Progenitor cell of endocrine pancreas (in vitro differentiated cells): ENCODE results near the gene ZNF343. TPM values are rescaled to one million over a fixed set of nuclear protein-coding genes. Genes with fewer than 3 reads are reported as not detected.
"Not testable (repeated sequence)": the region's sequence is repeated elsewhere in the genome, so short reads cannot be mapped to it uniquely, and the experiment has no call there.

Source experiments
- DNase-seq: peaks from one replicate; pipeline ENCODE4 v3.0.0; 2021; ENCODE audit warnings: low spot score; ENCODE audit not compliant: unreplicated experiment
- H3K27ac Mint-ChIP-seq: 2 replicates; pipeline ENCODE4 v1.8.0; 2021; ENCODE audit warnings: mild to moderate bottlenecking, moderate library complexity, mixed read lengths
- H3K27me3 Mint-ChIP-seq: 2 replicates; pipeline ENCODE4 v1.8.0; 2021; ENCODE audit warnings: mixed read lengths
- H3K36me3 Mint-ChIP-seq: 2 replicates; pipeline ENCODE4 v1.8.0; 2022; ENCODE audit warnings: mixed read lengths; ENCODE audit not compliant: insufficient read depth
- H3K4me1 Mint-ChIP-seq: 2 replicates; pipeline ENCODE4 v1.8.0; 2021; ENCODE audit warnings: low read depth, mixed read lengths
- H3K4me3 Mint-ChIP-seq: 2 replicates; pipeline ENCODE4 v1.8.0; 2021; ENCODE audit warnings: low read depth, mild to moderate bottlenecking, moderate library complexity, mixed read lengths
- H3K9me3 Mint-ChIP-seq: 2 replicates; pipeline ENCODE4 v1.8.0; 2021; ENCODE audit warnings: low read depth, mixed read lengths
- total RNA-seq: library from RNA; stranded (reverse); gene quantifications from 2 replicates; pipeline ENCODE4 v1.2.1, GENCODE V29; 2021
- TF ChIP-seq, protein P1 (sequence below): fragments of 200-600 bp; sonication (generic); IDR thresholded peaks from one replicate; pipeline ENCODE4 v1.5.0; 2021; ENCODE audit warnings: antibody characterized with exemption, mild to moderate bottlenecking; ENCODE audit not compliant: unreplicated experiment

The ZNF343 gene
- total RNA-seq, 1 donor from 2014 or later = 13.1 TPM

DNA sequence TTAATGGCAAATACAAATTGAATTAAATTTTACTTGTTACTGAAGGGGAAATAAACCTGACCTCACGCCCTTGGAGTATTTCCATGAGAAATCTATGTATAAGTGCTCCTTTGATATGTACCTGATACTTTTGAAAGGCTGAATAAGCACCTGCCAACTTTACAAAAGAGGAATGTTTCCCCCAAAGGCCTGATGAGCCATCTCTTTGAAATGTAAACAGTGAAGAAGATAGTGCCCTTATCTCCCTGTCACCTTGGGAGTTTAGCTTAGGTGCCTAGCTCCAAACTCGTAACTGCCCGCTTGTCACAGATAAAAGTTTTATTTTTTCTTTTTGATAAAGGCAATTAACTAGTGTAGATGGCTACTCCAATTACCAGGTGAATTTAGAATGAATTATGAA is 1.1 kb upstream of the ZNF343 start:
- Mint-ChIP-seq H3K27ac (no peak overlapping the region), H3K4me3 (peak overlapping the region; percentile 100), H3K36me3 (peaks cover 2% of the 10 kb centered on the region), H3K4me1 (peaks cover 10% of the 10 kb centered on the region), H3K27me3 (peaks cover 23% of the 10 kb centered on the region), H3K9me3 (no peaks in the 10 kb centered on the region)
- TF ChIP-seq, protein P1, sequence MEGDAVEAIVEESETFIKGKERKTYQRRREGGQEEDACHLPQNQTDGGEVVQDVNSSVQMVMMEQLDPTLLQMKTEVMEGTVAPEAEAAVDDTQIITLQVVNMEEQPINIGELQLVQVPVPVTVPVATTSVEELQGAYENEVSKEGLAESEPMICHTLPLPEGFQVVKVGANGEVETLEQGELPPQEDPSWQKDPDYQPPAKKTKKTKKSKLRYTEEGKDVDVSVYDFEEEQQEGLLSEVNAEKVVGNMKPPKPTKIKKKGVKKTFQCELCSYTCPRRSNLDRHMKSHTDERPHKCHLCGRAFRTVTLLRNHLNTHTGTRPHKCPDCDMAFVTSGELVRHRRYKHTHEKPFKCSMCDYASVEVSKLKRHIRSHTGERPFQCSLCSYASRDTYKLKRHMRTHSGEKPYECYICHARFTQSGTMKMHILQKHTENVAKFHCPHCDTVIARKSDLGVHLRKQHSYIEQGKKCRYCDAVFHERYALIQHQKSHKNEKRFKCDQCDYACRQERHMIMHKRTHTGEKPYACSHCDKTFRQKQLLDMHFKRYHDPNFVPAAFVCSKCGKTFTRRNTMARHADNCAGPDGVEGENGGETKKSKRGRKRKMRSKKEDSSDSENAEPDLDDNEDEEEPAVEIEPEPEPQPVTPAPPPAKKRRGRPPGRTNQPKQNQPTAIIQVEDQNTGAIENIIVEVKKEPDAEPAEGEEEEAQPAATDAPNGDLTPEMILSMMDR = no peak
- no peak for DNase-seq

DNA sequence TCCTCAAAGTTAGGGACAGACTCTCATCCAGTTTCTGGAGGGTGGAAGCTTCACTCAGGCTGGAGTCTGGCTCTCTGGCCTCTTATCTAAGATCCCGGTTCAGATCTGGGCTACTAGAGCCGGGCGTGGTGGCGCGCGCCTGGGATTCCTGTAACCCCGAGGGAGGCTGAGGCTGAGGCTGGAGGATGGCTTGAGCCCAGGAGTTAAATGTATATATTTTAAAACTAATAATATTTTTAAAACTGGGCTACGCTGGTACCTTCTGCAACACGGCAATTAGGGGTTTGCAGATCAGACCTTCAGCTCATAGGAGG is 710 bp upstream of the ZNF343 start:
- Mint-ChIP-seq H3K9me3 (no peaks in the 10 kb centered on the region), H3K36me3 (peaks cover 2% of the 10 kb centered on the region), H3K4me3 (peak overlapping the region; percentile 100), H3K4me1 (peaks cover 10% of the 10 kb centered on the region), H3K27ac (peak overlapping the region; percentile 91), H3K27me3 (peaks cover 21% of the 10 kb centered on the region)
- no peak for DNase-seq
- TF ChIP-seq, protein P1 = no peak

DNA sequence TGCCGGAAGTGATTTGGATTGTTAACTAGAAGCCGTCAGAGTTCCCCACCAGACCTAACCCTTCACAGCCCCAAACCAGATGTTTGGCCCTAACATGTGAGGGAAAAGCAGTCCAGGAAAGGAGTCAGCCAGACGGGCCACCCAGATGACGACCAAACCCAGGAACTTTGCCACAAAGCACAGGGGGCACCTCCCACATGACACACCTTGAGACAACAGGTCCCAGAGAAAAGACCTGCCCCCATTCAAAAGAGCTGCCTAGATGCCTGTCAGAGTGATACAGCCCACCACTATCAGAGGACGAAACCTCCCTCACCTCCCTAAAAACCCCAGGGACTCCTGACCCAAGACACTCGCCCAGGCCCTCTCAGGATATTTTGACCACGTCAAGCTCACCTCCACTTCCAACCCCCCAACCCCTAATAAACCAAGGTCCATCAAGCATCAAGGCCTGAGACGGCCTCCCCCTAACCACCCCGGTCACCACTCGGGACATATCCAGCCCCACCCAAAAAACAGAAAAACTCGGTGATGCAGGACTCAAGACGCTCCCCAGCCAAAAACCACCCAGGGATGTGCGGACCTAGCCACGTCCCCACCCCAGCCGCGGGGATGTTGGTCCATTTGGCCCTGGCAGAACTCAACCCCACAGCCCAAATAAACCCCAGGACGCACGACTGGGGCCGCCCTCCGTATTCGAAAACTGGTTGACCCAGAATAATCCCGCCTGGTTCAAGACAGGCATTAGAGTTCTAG is 662 bp downstream of the ZNF343 start:
- Mint-ChIP-seq H3K27me3 (peaks cover 8% of the 10 kb centered on the region), H3K27ac (peak overlapping the region; percentile 79), H3K4me1 (peaks cover 10% of the 10 kb centered on the region), H3K9me3 (peaks cover 2% of the 10 kb centered on the region), H3K4me3 (peak overlapping the region; percentile 100), H3K36me3 (peaks cover 3% of the 10 kb centered on the region)
- DNase-seq = no peak
- TF ChIP-seq, protein P1 = no peak

DNA sequence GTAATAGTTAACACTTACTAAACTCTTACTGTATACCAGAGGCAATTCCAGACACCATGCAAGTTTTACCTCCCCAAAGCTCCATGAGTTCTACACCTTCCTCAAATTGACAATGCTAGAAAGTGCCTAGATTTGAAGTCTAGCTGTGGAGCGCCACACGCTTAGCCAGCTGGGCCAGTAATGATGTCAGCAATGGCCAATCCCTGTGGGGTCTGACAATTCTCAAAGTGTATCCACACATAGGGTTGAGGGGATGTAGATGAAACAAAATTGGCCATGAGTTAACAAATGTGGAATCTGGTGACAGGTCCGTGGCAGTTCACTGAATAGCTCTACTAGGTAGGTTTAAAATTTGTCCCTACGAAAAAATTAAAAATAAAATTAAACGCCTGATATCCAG is 1.3 kb downstream of the ZNF343 start:
- no peak for DNase-seq
- H3K4me1 Mint-ChIP-seq = peaks cover 10% of the 10 kb centered on the region
- H3K36me3 Mint-ChIP-seq = peaks cover 6% of the 10 kb centered on the region
- H3K4me3 Mint-ChIP-seq = peak overlapping the region; percentile 100
- no peak overlapping the region for H3K27ac Mint-ChIP-seq
- H3K9me3 Mint-ChIP-seq = peaks cover 5% of the 10 kb centered on the region
- TF ChIP-seq, protein P1 = no peak
- peaks cover 5% of the 10 kb centered on the region for H3K27me3 Mint-ChIP-seq

DNA sequence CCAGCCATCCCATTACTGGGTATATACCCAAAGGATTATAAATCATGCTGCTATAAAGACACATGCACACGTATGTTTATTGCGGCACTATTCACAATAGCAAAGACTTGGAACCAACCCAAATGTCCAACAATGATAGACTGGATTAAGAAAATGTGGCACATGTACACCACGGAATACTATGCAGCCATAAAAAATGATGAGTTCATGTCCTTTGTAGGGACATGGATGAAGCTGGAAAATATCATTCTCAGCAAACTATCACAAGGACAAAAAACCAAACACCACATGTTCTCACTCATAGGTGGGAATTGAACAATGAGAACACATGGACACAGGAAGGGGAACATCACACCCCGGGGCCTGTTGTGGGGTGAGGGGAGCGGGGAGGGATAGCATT is 2.3 kb downstream of the ZNF343 start:
- not testable (repeated sequence) for H3K9me3 Mint-ChIP-seq, H3K27ac Mint-ChIP-seq, H3K4me1 Mint-ChIP-seq, H3K4me3 Mint-ChIP-seq, H3K27me3 Mint-ChIP-seq, H3K36me3 Mint-ChIP-seq, DNase-seq

DNA sequence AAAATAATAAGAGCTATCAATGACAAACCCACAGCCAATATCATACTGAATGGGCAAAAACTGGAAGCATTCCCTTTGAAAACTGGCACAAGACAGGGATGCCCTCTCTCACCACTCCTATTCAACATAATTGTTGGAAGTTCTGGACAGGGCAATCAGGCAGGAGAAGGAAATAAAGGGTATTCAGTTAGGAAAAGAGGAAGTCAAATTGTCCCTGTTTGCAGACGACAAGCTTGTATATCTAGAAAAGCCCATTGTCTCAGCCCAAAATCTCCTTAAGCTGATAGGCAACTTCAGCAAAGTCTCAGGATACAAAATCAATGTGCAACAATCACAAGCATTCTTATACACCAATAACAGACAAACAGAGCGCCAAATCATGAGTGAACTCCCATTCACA is 3.9 kb downstream of the ZNF343 start:
- not testable (repeated sequence) for H3K4me3 Mint-ChIP-seq, H3K27me3 Mint-ChIP-seq, H3K9me3 Mint-ChIP-seq, DNase-seq, H3K27ac Mint-ChIP-seq, H3K4me1 Mint-ChIP-seq
- H3K36me3 Mint-ChIP-seq = peaks cover 20% of the 10 kb centered on the region

DNA sequence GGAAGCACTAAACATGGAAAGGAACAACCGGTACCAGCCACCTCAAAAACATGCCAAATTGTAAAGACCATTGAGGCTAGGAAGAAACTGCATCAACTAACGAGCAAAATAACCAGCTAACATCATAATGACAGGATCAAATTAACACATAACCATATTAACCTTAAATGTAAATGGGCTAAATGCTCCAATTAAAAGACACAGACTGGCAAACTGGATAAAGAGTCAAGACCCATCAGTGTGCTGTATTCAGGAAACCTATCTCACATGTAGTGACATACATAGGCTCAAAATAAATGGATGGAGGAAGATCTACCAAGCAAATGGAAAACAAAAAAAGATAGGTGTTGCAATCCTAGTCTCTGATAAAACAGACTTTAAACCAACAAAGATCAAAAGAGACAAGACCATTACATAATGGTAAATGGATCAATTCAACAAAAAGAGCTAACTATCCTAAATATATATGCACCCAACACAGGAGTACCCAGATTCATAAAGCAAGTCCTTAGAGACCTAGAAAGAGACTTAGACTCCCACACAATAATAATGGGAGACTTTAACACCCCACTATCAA is 5.8 kb downstream of the ZNF343 start:
- H3K9me3 Mint-ChIP-seq, H3K4me3 Mint-ChIP-seq, DNase-seq, H3K27me3 Mint-ChIP-seq, H3K4me1 Mint-ChIP-seq, H3K27ac Mint-ChIP-seq: not testable (repeated sequence)
- H3K36me3 Mint-ChIP-seq = peaks cover 23% of the 10 kb centered on the region
